ENCODE results near the gene SUCLA2. TPM values are rescaled to one million over a fixed set of nuclear protein-coding genes. Genes with fewer than 3 reads are reported as not detected.

Gene SUCLA2
- total and polyA plus RNA-seq, 10 of the 15 experiments (the other 5 are each of a cell fraction or from before 2014, with no cell fraction given), result 27.5 to 83.4 (median 42.8) TPM

DNA sequence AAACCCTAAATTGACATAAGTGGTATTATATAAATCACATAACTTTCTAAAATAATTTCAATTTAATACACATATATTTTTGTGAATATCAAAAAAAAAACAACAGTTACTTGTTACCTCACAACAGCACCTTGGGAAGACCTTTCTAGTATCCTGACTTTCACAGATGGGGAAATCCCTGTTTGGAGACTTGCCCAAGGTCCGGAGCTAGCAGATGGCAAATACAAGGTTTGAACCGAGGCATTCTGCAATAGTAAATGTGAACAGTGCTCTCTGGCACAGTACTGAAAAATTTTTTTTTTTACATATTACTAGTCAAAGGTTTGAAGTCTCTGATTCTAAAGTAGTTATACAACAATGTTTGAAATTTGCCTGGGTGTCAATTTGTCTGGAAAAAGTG lies 104.5 kb downstream of the SUCLA2 start:
- Histone ChIP-seq H3K27ac (ENCODE audit: control insufficient read depth, insufficient read depth) (no peak overlapping the region), H2AFZ (ENCODE audit: control insufficient read depth, low read depth, low read length) (no peak overlapping the region), H3K4me3 (no peak overlapping the region), H3K9me3 (replicated peaks; ENCODE audit: control insufficient read depth, insufficient read depth, low read length) (no peaks in the 10 kb centered on the region), H3K4me2 (ENCODE audit: control insufficient read depth, insufficient read depth) (no peak overlapping the region), H4K20me1 (ENCODE audit: control insufficient read depth, insufficient read depth) (no peaks in the 10 kb centered on the region), H3K9ac (ENCODE audit: control insufficient read depth, insufficient read depth, low read length) (no peak overlapping the region), H3K27me3 (replicated peaks in 1 of 2; ENCODE audit: control insufficient read depth in 2 of 2, insufficient read depth in 2 of 2, low read length in 1 of 2) (no peaks in the 10 kb centered on the region), H3K4me1 (ENCODE audit: control insufficient read depth, insufficient read depth, low read length) (no peaks in the 10 kb centered on the region), H3K36me3 (ENCODE audit: control insufficient read depth in 2 of 2, insufficient read depth in 2 of 2, low read length in 1 of 2) (no peaks in the 10 kb centered on the region), H3K79me2 (ENCODE audit: control insufficient read depth, insufficient read depth, low read length) (no peaks in the 10 kb centered on the region)
- BruUV-seq (replicated peaks), result no TSS peak
- FAIRE-seq, result no peak
- SMC1A ChIA-PET (ENCODE audit: uncharacterized antibody, unreplicated experiment), result no interaction called here
- POLR2A ChIA-PET, result no interaction called here
- no peak for ATAC-seq
- RAD21 ChIA-PET (ENCODE audit: unreplicated experiment), result no interaction called here
- TF ChIP-seq JUND (IDR thresholded peaks at IDR 0.05; ENCODE audit: low read depth, low read length) (no peak), RELA (IDR thresholded peaks at IDR 0.05; ENCODE audit: borderline replicate concordance, partially characterized antibody) (no peak), TCF7 (IDR thresholded peaks at IDR 0.05; ENCODE audit: borderline replicate concordance) (no peak), ZNF274 (IDR thresholded peaks at IDR 0.05; ENCODE audit: insufficient read depth, insufficient read length) (no peak), ZZZ3 (IDR thresholded peaks at IDR 0.05; ENCODE audit: control insufficient read depth, insufficient read length, low read depth) (no peak), RAD21 (IDR thresholded peaks at IDR 0.05; ENCODE audit: insufficient read depth, low read depth, low read length) (no peak), YY1 (IDR thresholded peaks at IDR 0.05; ENCODE audit: low read depth, low read length) (no peak)
- TF ChIP-seq, protein P1, sequence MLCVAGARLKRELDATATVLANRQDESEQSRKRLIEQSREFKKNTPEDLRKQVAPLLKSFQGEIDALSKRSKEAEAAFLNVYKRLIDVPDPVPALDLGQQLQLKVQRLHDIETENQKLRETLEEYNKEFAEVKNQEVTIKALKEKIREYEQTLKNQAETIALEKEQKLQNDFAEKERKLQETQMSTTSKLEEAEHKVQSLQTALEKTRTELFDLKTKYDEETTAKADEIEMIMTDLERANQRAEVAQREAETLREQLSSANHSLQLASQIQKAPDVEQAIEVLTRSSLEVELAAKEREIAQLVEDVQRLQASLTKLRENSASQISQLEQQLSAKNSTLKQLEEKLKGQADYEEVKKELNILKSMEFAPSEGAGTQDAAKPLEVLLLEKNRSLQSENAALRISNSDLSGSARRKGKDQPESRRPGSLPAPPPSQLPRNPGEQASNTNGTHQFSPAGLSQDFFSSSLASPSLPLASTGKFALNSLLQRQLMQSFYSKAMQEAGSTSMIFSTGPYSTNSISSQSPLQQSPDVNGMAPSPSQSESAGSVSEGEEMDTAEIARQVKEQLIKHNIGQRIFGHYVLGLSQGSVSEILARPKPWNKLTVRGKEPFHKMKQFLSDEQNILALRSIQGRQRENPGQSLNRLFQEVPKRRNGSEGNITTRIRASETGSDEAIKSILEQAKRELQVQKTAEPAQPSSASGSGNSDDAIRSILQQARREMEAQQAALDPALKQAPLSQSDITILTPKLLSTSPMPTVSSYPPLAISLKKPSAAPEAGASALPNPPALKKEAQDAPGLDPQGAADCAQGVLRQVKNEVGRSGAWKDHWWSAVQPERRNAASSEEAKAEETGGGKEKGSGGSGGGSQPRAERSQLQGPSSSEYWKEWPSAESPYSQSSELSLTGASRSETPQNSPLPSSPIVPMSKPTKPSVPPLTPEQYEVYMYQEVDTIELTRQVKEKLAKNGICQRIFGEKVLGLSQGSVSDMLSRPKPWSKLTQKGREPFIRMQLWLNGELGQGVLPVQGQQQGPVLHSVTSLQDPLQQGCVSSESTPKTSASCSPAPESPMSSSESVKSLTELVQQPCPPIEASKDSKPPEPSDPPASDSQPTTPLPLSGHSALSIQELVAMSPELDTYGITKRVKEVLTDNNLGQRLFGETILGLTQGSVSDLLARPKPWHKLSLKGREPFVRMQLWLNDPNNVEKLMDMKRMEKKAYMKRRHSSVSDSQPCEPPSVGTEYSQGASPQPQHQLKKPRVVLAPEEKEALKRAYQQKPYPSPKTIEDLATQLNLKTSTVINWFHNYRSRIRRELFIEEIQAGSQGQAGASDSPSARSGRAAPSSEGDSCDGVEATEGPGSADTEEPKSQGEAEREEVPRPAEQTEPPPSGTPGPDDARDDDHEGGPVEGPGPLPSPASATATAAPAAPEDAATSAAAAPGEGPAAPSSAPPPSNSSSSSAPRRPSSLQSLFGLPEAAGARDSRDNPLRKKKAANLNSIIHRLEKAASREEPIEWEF (IDR thresholded peaks at IDR 0.05; ENCODE audit: insufficient replicate concordance, low read depth, low read length), result no peak
- TF ChIP-seq, protein P2, sequence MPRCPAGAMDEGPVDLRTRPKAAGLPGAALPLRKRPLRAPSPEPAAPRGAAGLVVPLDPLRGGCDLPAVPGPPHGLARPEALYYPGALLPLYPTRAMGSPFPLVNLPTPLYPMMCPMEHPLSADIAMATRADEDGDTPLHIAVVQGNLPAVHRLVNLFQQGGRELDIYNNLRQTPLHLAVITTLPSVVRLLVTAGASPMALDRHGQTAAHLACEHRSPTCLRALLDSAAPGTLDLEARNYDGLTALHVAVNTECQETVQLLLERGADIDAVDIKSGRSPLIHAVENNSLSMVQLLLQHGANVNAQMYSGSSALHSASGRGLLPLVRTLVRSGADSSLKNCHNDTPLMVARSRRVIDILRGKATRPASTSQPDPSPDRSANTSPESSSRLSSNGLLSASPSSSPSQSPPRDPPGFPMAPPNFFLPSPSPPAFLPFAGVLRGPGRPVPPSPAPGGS (IDR thresholded peaks at IDR 0.05; ENCODE audit: borderline replicate concordance, insufficient read depth, low read depth, low read length, poor library complexity, severe bottlenecking), result no peak
- TF ChIP-seq, protein P3, sequence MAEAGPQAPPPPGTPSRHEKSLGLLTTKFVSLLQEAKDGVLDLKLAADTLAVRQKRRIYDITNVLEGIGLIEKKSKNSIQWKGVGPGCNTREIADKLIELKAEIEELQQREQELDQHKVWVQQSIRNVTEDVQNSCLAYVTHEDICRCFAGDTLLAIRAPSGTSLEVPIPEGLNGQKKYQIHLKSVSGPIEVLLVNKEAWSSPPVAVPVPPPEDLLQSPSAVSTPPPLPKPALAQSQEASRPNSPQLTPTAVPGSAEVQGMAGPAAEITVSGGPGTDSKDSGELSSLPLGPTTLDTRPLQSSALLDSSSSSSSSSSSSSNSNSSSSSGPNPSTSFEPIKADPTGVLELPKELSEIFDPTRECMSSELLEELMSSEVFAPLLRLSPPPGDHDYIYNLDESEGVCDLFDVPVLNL (IDR thresholded peaks at IDR 0.05; ENCODE audit: low read depth, low read length), result no peak
- TF ChIP-seq, protein P4, sequence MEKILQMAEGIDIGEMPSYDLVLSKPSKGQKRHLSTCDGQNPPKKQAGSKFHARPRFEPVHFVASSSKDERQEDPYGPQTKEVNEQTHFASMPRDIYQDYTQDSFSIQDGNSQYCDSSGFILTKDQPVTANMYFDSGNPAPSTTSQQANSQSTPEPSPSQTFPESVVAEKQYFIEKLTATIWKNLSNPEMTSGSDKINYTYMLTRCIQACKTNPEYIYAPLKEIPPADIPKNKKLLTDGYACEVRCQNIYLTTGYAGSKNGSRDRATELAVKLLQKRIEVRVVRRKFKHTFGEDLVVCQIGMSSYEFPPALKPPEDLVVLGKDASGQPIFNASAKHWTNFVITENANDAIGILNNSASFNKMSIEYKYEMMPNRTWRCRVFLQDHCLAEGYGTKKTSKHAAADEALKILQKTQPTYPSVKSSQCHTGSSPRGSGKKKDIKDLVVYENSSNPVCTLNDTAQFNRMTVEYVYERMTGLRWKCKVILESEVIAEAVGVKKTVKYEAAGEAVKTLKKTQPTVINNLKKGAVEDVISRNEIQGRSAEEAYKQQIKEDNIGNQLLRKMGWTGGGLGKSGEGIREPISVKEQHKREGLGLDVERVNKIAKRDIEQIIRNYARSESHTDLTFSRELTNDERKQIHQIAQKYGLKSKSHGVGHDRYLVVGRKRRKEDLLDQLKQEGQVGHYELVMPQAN (conservative IDR thresholded peaks at IDR 0.05), result no peak
- TF ChIP-seq, protein P5, sequence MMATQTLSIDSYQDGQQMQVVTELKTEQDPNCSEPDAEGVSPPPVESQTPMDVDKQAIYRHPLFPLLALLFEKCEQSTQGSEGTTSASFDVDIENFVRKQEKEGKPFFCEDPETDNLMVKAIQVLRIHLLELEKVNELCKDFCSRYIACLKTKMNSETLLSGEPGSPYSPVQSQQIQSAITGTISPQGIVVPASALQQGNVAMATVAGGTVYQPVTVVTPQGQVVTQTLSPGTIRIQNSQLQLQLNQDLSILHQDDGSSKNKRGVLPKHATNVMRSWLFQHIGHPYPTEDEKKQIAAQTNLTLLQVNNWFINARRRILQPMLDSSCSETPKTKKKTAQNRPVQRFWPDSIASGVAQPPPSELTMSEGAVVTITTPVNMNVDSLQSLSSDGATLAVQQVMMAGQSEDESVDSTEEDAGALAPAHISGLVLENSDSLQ (IDR thresholded peaks at IDR 0.05), result no peak
- in situ Hi-C loops (cut with MboI), result no loop called here
- no peak for DNase-seq (ENCODE audit: low read depth, low spot score)
- WGBS (ENCODE audit: insufficient coverage, insufficient replicate concordance, low lambda C conversion rate, missing lambda C conversion rate), result 35% methylated on average over 2 of the region's 2 CpGs
- CTCF ChIA-PET, result no interaction called here
- intact Hi-C loops (cut with micrococcal nuclease; ENCODE audit: unreplicated experiment), result no loop called here

All from GM12878 (cell line).